Fibroblast of gingiva (primary cell): ENCODE results near the gene RDH12.
A peak's percentile ranks its signal among the peaks of the same experiment; 100 is the strongest.
"Not testable (repeated sequence)": the region's sequence is repeated elsewhere in the genome, so short reads cannot be mapped to it uniquely, and the experiment has no call there.

Source experiments
- DNase-seq: peaks from one replicate; pipeline ENCODE4 v3.0.0-alpha.2; 2011; ENCODE audit warnings: low read depth

The RDH12 gene

DNA sequence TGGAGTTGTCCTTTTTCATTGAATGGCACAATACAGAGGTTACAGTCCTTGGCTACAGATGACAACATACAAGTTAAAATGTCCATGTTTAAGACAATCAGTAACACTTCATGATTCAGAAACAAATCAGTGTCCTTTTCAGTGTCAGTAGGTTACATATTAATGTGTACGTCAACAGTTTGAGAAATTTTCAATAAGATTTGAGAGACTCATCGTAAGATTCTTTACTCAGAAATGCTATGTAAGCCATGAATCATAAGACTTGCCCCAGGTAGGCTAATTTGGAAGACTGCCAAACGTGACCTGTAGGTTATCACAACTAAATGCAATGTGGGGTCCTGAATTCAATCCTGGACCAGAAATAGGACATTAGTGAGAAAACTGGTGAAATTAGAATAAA lies 3.5 kb downstream of the RDH12 start:
- no peak for DNase-seq

DNA sequence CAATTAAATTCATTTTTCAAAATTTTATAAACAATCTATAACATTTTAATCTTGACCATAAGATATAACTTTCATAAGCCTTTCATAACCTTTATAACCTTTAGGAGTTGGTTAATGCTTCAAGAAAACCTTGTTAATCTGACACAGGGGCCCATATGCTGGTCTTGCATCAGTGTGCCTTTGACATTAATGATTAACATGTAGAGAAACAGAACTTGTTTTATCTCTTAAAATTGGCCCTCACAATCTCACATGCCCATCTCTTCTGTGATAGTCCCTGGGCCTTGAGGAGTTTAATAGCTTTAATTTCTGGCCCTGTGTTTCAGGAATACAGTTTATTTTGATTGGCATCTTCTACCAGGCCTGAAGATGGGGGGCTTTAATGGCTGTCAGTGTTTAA lies 7.7 kb downstream of the RDH12 start:
- not testable (repeated sequence) for DNase-seq

DNA sequence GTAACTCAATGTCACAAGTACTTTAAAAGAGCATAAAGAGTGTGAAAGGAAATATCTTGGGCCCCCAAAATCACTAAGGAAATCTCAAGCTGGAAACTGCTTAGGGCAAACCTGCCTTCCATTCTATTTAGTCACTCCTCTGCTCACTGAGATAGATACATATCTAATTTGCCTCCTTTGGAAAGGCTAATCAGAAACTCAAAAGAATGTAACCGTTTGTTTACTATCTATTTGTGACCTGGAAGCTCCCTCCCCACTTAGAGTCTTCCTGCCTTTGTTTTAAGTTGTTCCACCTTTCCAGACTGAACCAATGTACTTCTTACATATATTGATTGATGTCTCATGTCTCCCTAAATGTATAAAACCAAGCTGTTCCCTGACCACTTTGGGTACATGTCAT lies 8.1 kb downstream of the RDH12 start:
- not testable (repeated sequence) for DNase-seq

- no peak for DNase-seq
Measured at GRCh38 chr14:67710209-67710608, 8.5 kb downstream of the RDH12 start.

DNA sequence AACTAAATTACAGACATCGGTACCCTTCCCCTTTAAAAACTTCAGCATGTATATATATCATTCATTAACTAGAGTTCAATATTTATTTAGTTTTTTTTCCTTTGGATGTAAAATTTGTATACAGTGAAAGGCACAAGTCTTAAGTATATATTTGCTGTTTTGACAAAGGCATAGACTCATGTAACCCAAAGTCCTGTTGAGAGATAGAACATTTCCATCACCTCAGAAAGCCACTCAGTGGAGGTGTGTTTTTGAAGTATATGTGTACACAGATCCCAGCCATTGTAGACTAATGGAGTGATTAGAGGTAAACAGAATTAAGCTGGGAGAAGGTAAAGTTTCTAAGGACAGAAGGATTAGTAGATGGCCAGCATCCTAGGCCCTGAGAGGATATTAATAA lies 15.4 kb downstream of the RDH12 start:
- DNase-seq: no peak

GRCh38 chr14:67718265-67718664 lies 16.6 kb downstream of the RDH12 start:
- no peak for DNase-seq

GRCh38 chr14:67719385-67719784 lies 17.7 kb downstream of the RDH12 start:
- not testable (repeated sequence) for DNase-seq

GRCh38 chr14:67719866-67720265 lies 18.2 kb downstream of the RDH12 start:
- DNase-seq: no peak

DNA sequence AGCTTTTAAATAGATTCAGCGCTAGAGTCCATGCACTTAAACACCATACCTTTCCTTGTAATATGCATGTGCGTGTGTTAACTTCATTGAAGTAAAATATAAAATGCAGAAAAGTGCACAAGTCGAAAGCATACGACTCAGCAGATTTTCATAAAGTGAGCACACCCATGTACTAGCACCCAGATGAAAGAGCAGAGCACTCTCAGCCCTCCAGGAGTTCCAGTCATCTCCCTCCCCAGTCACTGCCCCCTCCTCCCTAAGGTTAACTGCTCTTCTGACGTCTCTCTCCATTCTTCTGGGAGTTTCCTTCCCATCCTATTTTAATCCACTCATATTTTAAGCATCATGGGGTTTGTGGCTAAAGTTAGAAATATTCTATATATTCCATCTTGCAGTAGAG lies 20.2 kb downstream of the RDH12 start:
- DNase-seq: no peak

DNA sequence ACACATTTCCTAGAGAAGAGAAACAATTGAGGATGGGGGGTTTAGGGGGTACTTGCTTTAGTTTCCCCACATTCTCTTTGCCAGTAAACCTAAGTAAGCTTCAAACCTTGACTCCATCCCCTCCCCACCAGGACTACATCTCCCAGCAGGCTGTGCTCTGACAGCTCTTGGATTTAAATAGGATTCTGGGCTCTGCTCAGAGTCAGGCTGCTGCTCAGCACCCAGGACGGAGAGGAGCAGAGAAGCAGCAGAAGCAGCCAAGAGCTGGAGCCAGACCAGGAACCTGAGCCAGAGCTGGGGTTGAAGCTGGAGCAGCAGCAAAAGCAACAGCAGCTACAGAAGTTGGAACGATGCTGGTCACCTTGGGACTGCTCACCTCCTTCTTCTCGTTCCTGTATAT lies 20.6 kb downstream of the RDH12 start:
- DNase-seq: peak; percentile 35

DNA sequence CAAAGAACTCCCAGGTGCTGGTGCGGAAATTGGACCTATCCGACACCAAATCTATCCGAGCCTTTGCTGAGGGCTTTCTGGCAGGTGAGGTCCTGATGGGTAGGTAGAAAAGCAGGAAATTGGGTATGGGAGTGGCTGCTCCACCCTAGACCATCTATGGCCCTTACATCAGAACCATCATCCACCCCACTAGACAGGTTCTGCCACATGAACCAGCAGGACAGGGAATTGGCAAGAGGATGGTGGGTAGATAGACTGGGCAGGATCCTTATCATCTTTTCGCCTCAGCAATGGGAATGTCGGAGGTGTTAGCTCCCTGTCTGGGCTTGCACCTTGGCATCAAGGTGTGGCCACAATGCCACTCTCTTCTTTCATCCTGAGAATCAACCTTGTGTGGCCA lies 23.5 kb downstream of the RDH12 start:
- DNase-seq: no peak

DNA sequence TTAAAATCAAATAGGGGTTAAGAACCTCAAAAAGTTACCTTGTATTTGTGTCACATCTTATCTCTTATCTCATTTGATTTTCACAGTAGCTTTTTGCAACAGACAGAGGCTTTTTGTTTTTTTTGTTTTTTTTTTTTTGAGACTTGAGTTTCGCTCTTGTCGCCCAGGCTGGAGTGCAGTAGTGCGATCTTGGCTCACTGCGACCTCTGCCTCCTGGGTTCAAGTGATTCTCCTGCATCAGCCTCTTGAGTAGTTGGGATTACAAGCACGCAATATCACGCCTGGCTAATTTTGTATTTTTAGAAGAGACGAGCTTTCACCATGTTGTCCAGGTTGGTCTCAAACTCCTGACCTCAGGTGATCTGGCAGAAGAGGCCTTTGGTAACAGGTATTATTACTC lies 25.7 kb downstream of the RDH12 start:
- DNase-seq: no peak

DNA sequence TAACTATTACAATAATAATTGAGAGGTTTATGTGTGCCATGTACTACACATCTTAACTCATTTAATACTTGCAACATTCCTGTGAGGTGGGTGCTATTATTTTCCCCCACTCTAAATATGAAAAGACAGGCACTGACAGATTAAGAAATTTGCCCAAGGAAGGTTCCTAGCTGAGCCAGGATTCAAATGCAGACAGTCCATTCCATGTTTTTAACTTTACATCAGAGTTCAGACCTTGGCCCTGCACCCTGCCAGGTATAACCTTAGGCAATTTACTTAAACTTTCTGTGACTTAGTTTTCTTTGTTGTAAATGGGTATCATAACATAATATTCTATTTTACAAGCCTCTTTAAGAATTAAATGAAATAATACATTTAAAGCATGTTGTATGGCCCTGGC lies 26.6 kb downstream of the RDH12 start:
- no peak for DNase-seq

DNA sequence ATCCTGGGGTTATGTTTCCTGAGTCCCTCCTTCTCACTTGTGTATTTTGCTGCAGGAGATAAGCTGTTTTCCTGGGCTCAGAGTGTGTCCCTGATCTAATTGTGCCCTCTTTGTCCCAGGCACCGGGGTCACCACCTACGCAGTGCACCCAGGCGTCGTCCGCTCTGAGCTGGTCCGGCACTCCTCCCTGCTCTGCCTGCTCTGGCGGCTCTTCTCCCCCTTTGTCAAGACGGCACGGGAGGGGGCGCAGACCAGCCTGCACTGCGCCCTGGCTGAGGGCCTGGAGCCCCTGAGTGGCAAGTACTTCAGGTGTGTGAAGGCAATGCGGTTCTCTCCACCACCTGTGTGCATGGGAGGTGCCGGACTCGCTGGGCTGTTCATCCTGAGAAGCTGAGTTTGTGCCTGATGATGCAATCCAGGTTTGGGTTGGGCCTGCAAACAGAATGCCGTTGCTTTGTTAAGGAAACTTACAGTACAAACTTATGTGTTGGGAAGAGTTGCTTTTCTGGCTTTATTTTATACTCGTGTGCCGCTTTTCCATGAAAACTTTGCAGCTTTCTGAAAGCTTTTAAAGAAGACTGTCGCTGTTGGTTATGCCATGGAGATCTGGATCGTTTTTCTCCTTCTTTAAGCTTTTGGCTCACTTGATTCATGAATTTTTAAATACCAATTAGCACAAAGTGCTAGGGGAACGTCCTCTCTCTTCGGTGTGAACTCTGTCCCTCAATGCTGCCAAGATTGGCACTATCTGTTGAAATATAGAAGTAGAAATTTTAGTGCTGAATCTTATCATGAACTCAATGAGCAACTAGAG lies 27.6 kb downstream of the RDH12 start:
- DNase-seq: no peak

- no peak for DNase-seq
Measured at GRCh38 chr14:67733616-67734015, 31.9 kb downstream of the RDH12 start.

- no peak for DNase-seq
Measured at GRCh38 chr14:67734675-67735074, 33.0 kb downstream of the RDH12 start.

DNA sequence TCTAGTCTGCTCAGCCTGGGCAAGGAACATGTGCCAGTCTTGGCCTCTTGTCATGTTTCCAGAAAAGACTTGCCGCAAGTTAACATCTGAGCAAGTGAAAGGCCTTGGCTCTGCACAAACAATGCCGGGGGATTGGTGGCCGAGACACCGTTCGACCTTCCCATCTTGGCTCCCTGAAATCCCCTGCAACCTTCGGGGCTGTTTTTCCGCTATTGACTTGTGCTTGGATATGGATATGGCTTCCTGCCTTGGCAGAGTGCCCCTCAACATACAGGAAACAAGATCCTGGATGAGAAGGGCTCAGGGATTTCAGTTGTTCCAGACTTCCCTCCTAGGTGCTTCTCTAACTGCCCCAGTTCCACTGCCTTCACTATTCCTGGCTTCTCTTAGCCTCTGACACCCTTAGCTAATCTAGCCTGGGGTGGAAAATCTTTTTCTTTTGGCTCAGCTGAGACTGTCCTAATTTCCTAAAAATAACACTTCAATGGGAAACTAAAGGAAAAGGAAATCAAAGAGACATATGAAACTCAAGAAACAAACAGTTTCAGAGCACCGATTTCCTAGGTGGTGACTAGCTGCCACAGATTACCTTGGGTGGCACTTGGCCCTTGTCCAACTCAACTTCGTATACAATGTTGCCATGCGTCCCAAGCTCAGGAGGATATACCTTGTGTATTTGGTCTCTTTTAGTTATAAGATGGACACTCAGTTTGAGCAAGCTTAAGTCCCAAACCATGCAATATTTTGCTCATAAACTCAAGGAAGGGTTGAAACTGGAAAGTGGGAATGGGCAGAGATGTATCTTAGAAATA lies 33.9 kb downstream of the RDH12 start:
- no peak for DNase-seq

GRCh38 chr14:67736771-67737170 lies 35.1 kb downstream of the RDH12 start:
- no peak for DNase-seq

DNA sequence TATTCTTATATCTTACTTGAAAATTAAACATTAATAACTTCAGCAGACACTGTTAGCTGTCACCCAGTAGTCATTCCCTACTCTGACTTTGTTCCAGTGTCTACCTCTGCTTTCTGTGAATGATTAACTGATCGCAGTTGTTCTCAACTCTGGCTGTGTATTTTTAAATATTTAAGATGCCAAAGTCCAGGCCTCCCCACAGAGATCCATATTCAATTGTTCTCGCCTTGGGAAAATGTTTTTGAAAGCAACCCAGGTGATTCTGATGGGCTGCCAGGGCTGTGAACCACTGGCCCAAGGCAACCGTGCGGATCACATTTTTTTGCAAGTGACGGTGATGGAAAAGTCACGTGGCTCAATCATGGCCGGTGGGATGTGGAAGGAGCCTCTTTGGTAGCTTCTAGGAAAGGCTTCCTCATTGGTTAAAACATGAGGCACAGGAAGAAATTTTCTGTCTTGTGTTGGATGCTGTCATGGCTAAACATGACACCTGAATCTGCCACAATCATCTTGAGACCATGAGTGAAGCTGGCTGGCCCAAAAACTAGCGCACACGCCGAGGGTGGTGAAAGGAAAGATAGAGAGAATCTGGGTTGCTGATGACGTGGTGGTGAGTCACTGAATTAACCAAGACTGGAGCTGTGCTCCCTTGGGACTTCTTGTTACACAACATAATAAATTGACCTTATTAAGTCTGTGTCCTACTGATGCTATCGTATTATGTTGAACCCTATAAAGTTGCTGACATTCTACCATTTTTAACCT lies 37.2 kb downstream of the RDH12 start:
- peak; percentile 94 for DNase-seq

- DNase-seq: no peak
Measured at GRCh38 chr14:67744046-67744445, 42.4 kb downstream of the RDH12 start.

DNA sequence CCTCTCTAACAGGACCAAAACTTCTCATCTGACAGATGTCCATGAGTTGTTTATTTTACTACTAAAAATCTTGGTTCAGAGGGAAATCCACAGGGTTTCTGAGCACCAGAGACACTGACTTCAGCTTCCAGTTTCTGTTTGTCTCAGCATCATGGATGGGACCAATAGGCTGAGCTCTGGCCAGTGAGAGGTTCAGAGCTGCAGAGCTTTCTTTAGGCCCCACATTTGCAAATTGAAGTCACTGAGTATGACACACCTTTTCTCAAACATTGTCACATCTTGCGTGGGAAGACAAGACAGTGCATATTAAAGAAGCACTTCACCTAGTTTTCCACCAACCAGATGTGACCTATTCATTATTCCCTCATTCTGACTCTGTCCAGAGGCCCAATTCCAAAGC lies 45.2 kb downstream of the RDH12 start:
- no peak for DNase-seq

DNA sequence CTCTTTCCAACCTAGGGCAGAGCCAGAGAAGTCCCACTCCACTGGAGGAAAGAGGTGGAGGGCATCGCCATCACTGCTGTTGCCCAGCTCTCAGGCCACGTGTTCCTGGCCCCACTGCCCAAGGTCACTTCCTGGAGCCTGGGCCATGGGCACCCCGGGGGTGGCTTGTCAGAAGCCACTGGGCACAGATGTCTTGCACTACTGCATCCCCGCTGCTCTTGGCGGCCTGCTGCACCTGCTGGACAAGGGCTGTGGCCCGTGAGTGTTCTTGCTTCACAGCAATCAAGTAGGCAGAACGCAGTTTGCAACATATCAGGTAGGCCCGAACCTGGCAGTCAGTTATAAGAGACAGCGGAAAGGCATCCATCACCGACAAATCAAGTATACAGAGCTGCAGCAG lies 46.6 kb downstream of the RDH12 start:
- no peak for DNase-seq
